Stomach (tissue), 9 donors: ENCODE data around the gene CAPZB. TPM values are rescaled to one million over a fixed set of nuclear protein-coding genes. Genes with fewer than 3 reads are reported as not detected.

Experiments used
- DNase-seq, 2 donors: peaks; one replicate each; pipeline versions ENCODE4 v3.0.0 to v3.0.0-alpha.2; 2013 to 2019
- H3K27ac ChIP-seq, 5 donors: fragments of 200-600 bp in 4 of 5; sonication (generic) in 4 of 5; one replicate each; pipeline ENCODE4 v1.5.1; 2013 to 2019; ENCODE audit warnings: mild to moderate bottlenecking in 1 of 5, moderate library complexity in 1 of 5
- H3K27me3 ChIP-seq, 3 donors: fragments of 200-600 bp; sonication (generic); one replicate each; pipeline ENCODE4 v1.5.1; 2017 to 2019; ENCODE audit warnings: mixed run types in 1 of 3
- H3K36me3 ChIP-seq, 4 donors: fragments of 200-600 bp; sonication (generic); 1 replicate in 3 of 4; 2 replicates in 1 of 4; pipeline ENCODE4 v1.5.1; 2016 to 2019
- H3K4me1 ChIP-seq, 4 donors: fragments of 200-600 bp; sonication (generic); one replicate each; pipeline ENCODE4 v1.5.1; 2016 to 2019
- H3K4me3 ChIP-seq, 4 donors: fragments of 200-600 bp; sonication (generic) in 3 of 4; one replicate each; pipeline ENCODE4 v1.5.1; 2016 to 2019; ENCODE audit warnings: mild to moderate bottlenecking in 1 of 4
- H3K9me3 ChIP-seq, 4 donors: fragments of 200-600 bp; sonication (generic); one replicate each; pipeline ENCODE4 v1.5.1; 2016 to 2019
- CTCF ChIP-seq, 7 experiments: fragments of 450-650 bp in 4 of 7; fragments of 200-600 bp in 3 of 7; sonication (generic) in 3 of 7; IDR thresholded peaks; one replicate each; pipeline ENCODE4 v1.5.1; 2016 to 2019; ENCODE audit warnings: antibody characterized with exemption in 7 of 7, control low read depth in 2 of 7, mild to moderate bottlenecking in 1 of 7
- EP300 ChIP-seq: sonication (generic); formaldehyde crosslinking; IDR thresholded peaks from one replicate; pipeline ENCODE4 v1.6.1; 2017; ENCODE audit warnings: antibody characterized with exemption
- POLR2A ChIP-seq, 4 donors: fragments of 450-650 bp; IDR thresholded peaks; one replicate each; pipeline ENCODE4 v1.6.1; 2016; ENCODE audit warnings: antibody characterized with exemption in 4 of 4, control low read depth in 2 of 4, mild to moderate bottlenecking in 1 of 4, moderate library complexity in 1 of 4
- POLR2AphosphoS5 ChIP-seq, 3 donors: sonication (generic); formaldehyde crosslinking; IDR thresholded peaks; one replicate each; pipeline ENCODE4 v1.6.1; 2016; ENCODE audit warnings: antibody characterized with exemption in 3 of 3
- WGBS, 5 donors: extraction: QIAGEN DNeasy Blood & Tissue Kit in 3 of 5; methylation state at CpG; one replicate each; pipeline versions ENCODE4 v1.1.5 to v1.1.7; 2013 to 2018; 5-methylcytosine and 5-hydroxymethylcytosine counted together
- intact Hi-C: fragments of 100-400 bp; cut with DNase I; formaldehyde crosslinking; loops from one replicate; pipeline ENCODE4 v1.15.1; 2023; ENCODE audit warnings: low total_unique reads
- polyA plus RNA-seq, 3 donors: library from polyadenylated mRNA; stranded (reverse); fragments of 200-250 nt; gene quantifications; one replicate each; pipeline ENCODE4 v1.2.3, GENCODE V29; 2013
- total RNA-seq, 5 donors: library from RNA; depleted of rRNA; stranded (reverse); fragments of >200 nt; gene quantifications; one replicate each; pipeline versions ENCODE4 v1.1.0 to v1.2.3, GENCODE V29; 2014 to 2016
- donor health status: healthy with polysubstance abuse.
- donor health status: Bipolar disorder and iron deficiency.
- donor health status: healthy.

The CAPZB gene
- total and polyA plus RNA-seq, 8 donors: 84.9 to 345 (median 155) TPM

GRCh38 chr1:19359357-19359756 lies 126.0 kb downstream of the CAPZB start:
- Histone ChIP-seq H3K36me3 (peaks cover 29 to 67% (median 46%) of the 10 kb centered on the region in 4 donors), H3K27me3 (no peaks in the 10 kb centered on the region), H3K4me3 (no peak overlapping the region), H3K4me1 (peaks cover 0 to 50% (median 28%) of the 10 kb centered on the region in 4 donors), H3K27ac (no peak overlapping the region), H3K9me3 (no peaks in the 10 kb centered on the region)
- intact Hi-C loops: no loop called here
- WGBS, 5 donors: 77 to 90% (median 82%) methylated on average over 10 to 11 of the region's 11 CpGs
- TF ChIP-seq POLR2AphosphoS5 (IDR thresholded peaks at IDR 0.05): no peak
- TF ChIP-seq CTCF (IDR thresholded peaks at IDR 0.05): no peak
- no peak for TF ChIP-seq POLR2A (IDR thresholded peaks at IDR 0.05)
- no peak for TF ChIP-seq EP300
- DNase-seq: no peak

- H3K4me1 ChIP-seq: peaks cover 0 to 50% (median 27%) of the 10 kb centered on the region in 4 donors
- TF ChIP-seq EP300: no peak
- no peak for TF ChIP-seq CTCF (IDR thresholded peaks at IDR 0.05)
- TF ChIP-seq POLR2A (IDR thresholded peaks at IDR 0.05): no peak
- no peak for TF ChIP-seq POLR2AphosphoS5 (IDR thresholded peaks at IDR 0.05)
- no peak overlapping the region for H3K27ac ChIP-seq
- 84 to 91% (median 89%) methylated on average over 8 of the region's 8 CpGs for WGBS, 5 donors
- no peak overlapping the region for H3K4me3 ChIP-seq
- peaks cover 36 to 70% (median 53%) of the 10 kb centered on the region in 4 donors for H3K36me3 ChIP-seq
- H3K9me3 ChIP-seq: no peaks in the 10 kb centered on the region
- no peaks in the 10 kb centered on the region for H3K27me3 ChIP-seq
- intact Hi-C loops: no loop called here
- no peak for DNase-seq
Measured at GRCh38 chr1:19358710-19359109, 126.6 kb downstream of the CAPZB start.

DNA sequence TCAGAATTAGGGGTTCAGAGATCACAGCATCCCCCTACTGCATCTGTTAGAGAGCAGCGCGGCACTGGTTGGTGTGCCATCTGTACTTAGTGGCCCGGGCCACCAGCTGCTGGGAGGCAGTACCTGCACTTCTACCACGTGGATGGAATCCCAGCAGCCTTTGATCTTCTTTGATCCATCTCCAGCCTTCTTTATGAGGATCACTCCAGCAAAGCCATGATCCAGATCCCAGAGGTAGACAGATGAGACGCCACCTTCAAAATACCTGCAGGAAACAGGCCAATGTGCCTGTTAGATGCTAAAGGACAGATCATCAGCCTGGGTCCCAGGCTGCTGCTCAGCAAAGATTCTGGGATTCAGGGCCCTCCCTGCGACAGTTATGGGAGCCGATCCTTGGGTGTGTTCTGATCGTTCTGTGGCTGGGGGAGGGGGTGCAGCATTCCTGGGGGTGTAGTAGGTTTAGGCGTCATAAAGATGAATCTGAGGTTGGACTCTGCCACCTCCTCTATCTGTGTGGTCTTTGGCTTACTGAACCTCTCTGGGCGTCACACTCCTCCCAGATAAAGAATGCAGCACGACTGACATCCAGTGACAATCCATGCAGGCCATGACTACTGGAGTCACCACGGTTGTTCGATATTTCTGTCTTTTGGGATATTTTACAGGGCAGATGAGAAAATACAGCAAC lies 127.9 kb downstream of the CAPZB start:
- Histone ChIP-seq H3K27ac (no peak overlapping the region), H3K36me3 (peaks cover 48 to 76% (median 63%) of the 10 kb centered on the region in 4 donors), H3K9me3 (no peaks in the 10 kb centered on the region), H3K27me3 (no peaks in the 10 kb centered on the region), H3K4me1 (peaks cover 0 to 56% (median 28%) of the 10 kb centered on the region in 4 donors), H3K4me3 (no peak overlapping the region)
- 87 to 93% (median 89%) methylated on average over 12 to 13 of the region's 13 CpGs for WGBS, 5 donors
- intact Hi-C loops: no loop called here
- TF ChIP-seq POLR2A (IDR thresholded peaks at IDR 0.05): no peak
- TF ChIP-seq POLR2AphosphoS5 (IDR thresholded peaks at IDR 0.05): no peak
- TF ChIP-seq CTCF (IDR thresholded peaks at IDR 0.05): no peak
- no peak for TF ChIP-seq EP300
- DNase-seq: no peak

DNA sequence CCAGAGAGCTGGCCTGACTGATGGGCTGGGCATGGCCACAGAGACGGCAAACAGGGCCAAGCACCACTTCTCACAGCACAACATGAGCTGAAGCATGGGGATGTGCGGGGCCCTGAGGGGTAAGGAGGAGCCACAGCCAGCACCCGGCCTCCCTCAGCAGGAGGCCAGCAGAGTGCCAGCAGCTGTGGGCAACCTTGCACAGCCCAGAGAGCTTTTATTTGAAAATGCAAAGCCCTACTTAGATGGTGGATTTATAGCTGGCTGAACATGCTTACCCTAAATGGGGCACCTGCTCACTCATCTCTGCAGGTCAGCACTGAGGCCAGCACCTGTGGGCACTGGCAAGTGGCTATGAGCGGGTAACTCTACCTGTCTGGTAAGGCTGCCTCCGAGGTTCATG lies 129.1 kb downstream of the CAPZB start:
- no peak for DNase-seq
- H3K4me3 ChIP-seq: no peak overlapping the region
- peaks cover 57 to 80% (median 75%) of the 10 kb centered on the region in 4 donors for H3K36me3 ChIP-seq
- no peaks in the 10 kb centered on the region for H3K27me3 ChIP-seq
- H3K9me3 ChIP-seq: no peaks in the 10 kb centered on the region
- peaks cover 0 to 55% (median 22%) of the 10 kb centered on the region in 4 donors for H3K4me1 ChIP-seq
- 73 to 90% (median 89%) methylated on average over 4 to 5 of the region's 5 CpGs for WGBS, 5 donors
- no peak overlapping the region for H3K27ac ChIP-seq
- intact Hi-C loops: no loop called here
- no peak for TF ChIP-seq CTCF (IDR thresholded peaks at IDR 0.05)
- TF ChIP-seq EP300: no peak
- TF ChIP-seq POLR2A (IDR thresholded peaks at IDR 0.05): no peak
- no peak for TF ChIP-seq POLR2AphosphoS5 (IDR thresholded peaks at IDR 0.05)
